GM23338 (cell line): ENCODE measurements around the gene ZNF830. TPM values are rescaled to one million over a fixed set of nuclear protein-coding genes. Genes with fewer than 3 reads are reported as not detected.

ENCODE experiments used
- ATAC-seq: fragments of 200-7000 bp; cut with Tn5 transposase; 3 replicates; pipeline ENCODE4 v1.9.1; 2020
- DNase-seq: peaks from one replicate; pipeline ENCODE4 v3.0.0-alpha.2; 2015; ENCODE audit warnings: low spot score
- H2AFZ ChIP-seq: fragments of 200-600 bp; sonication (generic); 2 replicates; pipeline ENCODE4 v1.8.0; 2016; ENCODE audit warnings: antibody characterized with exemption, mild to moderate bottlenecking, moderate library complexity
- H3F3A ChIP-seq: fragments of 200-600 bp; sonication (generic); replicated peaks from 2 replicates; pipeline ENCODE4 v1.8.0; 2017; ENCODE audit warnings: antibody characterized with exemption, mixed run types, low read depth
- H3K27ac ChIP-seq: fragments of 200-600 bp; sonication (generic); 2 replicates; pipeline ENCODE4 v1.6.1; 2016; ENCODE audit warnings: low read depth
- H3K27me3 ChIP-seq: fragments of 200-600 bp; sonication (generic); 2 replicates; pipeline ENCODE4 v1.8.0; 2016; ENCODE audit warnings: mild to moderate bottlenecking, mixed run types, moderate library complexity; ENCODE audit not compliant: insufficient read depth
- H3K36me3 ChIP-seq: fragments of 200-600 bp; sonication (generic); 2 replicates; pipeline ENCODE4 v1.8.0; 2016; ENCODE audit warnings: mild to moderate bottlenecking; ENCODE audit not compliant: insufficient read depth
- H3K4me1 ChIP-seq: fragments of 200-600 bp; sonication (generic); 2 replicates; pipeline ENCODE4 v1.8.0; 2016; ENCODE audit warnings: mild to moderate bottlenecking, moderate library complexity; ENCODE audit not compliant: insufficient read depth
- H3K4me2 ChIP-seq: fragments of 200-600 bp; sonication (generic); 2 replicates; pipeline ENCODE4 v1.7.1; 2017; ENCODE audit warnings: mixed run types
- H3K4me3 ChIP-seq: fragments of 200-600 bp; sonication (generic); 2 replicates; pipeline ENCODE4 v1.6.1; 2016; ENCODE audit warnings: mixed run types
- H3K79me2 ChIP-seq: fragments of 200-600 bp; sonication (generic); replicated peaks from 2 replicates; pipeline ENCODE4 v1.8.0; 2017; ENCODE audit warnings: mild to moderate bottlenecking; ENCODE audit not compliant: insufficient read depth
- H3K9me2 ChIP-seq: fragments of 200-600 bp; sonication (generic); 2 replicates; pipeline ENCODE4 v1.8.0; 2017; ENCODE audit not compliant: insufficient read depth
- H4K20me1 ChIP-seq: fragments of 200-600 bp; sonication (generic); replicated peaks from 2 replicates; pipeline ENCODE4 v1.8.0; 2017; ENCODE audit warnings: mild to moderate bottlenecking; ENCODE audit not compliant: insufficient read depth
- H3K27ac Mint-ChIP-seq: 2 replicates; pipeline ENCODE4 v1.8.0; 2020; ENCODE audit warnings: inconsistent platforms, mild to moderate bottlenecking, moderate library complexity, mixed read lengths
- H3K27me3 Mint-ChIP-seq: 3 replicates; pipeline ENCODE4 v1.8.0; 2022; ENCODE audit warnings: low read depth, mild to moderate bottlenecking, moderate library complexity, mixed read lengths, inconsistent platforms; ENCODE audit not compliant: insufficient read depth, poor library complexity
- H3K36me3 Mint-ChIP-seq: 3 replicates; pipeline ENCODE4 v1.8.0; 2021; ENCODE audit warnings: low read depth, mild to moderate bottlenecking, inconsistent platforms, moderate library complexity, mixed read lengths
- H3K4me1 Mint-ChIP-seq: 3 replicates; pipeline ENCODE4 v1.8.0; 2020; ENCODE audit warnings: mild to moderate bottlenecking, inconsistent platforms, mixed read lengths
- H3K4me3 Mint-ChIP-seq: 3 replicates; pipeline ENCODE4 v1.8.0; 2021; ENCODE audit warnings: moderate library complexity, mild to moderate bottlenecking, inconsistent platforms, mixed read lengths
- H3K9me3 Mint-ChIP-seq: 3 replicates; pipeline ENCODE4 v1.8.0; 2020; ENCODE audit warnings: moderate library complexity, mild to moderate bottlenecking, inconsistent platforms, mixed read lengths
- CTCF ChIP-seq, 2 experiments: fragments of 200-600 bp in 1 of 2; sonication (generic) in 1 of 2; conservative IDR thresholded peaks; 2 replicates each; pipeline versions ENCODE4 v1.5.1 to v1.6.1; 2016 to 2017; ENCODE audit warnings: antibody characterized with exemption in 2 of 2, low read depth in 2 of 2, mild to moderate bottlenecking in 2 of 2, moderate library complexity in 1 of 2
- ETS1 ChIP-seq: IDR thresholded peaks from 2 replicates; pipeline ENCODE4 v1.6.1; 2016; ENCODE audit warnings: antibody characterized with exemption
- EZH2 ChIP-seq: fragments of 200-600 bp; sonication (generic); IDR thresholded peaks from one replicate; pipeline ENCODE4 v1.8.0; 2017; ENCODE audit warnings: antibody characterized with exemption, mild to moderate bottlenecking, low read depth; ENCODE audit not compliant: unreplicated experiment
- EZH2phosphoT487 ChIP-seq: fragments of 200-600 bp; sonication (generic); IDR thresholded peaks from one replicate; pipeline ENCODE4 v1.8.1; 2018; ENCODE audit warnings: antibody characterized with exemption; ENCODE audit not compliant: unreplicated experiment
- POLR2AphosphoS5 ChIP-seq: IDR thresholded peaks from 2 replicates; pipeline ENCODE4 v1.6.1; 2016; ENCODE audit warnings: antibody characterized with exemption, low read depth
- STAT1 ChIP-seq: IDR thresholded peaks from one replicate; pipeline ENCODE4 v1.6.1; 2016; ENCODE audit warnings: antibody characterized with exemption; ENCODE audit not compliant: unreplicated experiment
- ZNF331 ChIP-seq: fragments of 250-450 bp; sonication (Bioruptor Pico); IDR thresholded peaks from 2 replicates; pipeline ENCODE4 v1.5.0; 2020; ENCODE audit warnings: low read depth, mild to moderate bottlenecking, moderate library complexity
- polyA plus RNA-seq: library from polyadenylated mRNA; unstranded; fragments of >200 nt; fragmentation: Nextera tagmentation; extraction: Ambion mirVana; gene quantifications from 2 replicates; pipeline ENCODE4 v1.2.1, GENCODE V29; 2016
- total RNA-seq: library from RNA; depleted of rRNA; stranded (reverse); fragments of >200 nt; shearing (Covaris generic); gene quantifications from 2 replicates; pipeline ENCODE4 v1.2.3, GENCODE V29; 2014

Gene ZNF830
- total and polyA plus RNA-seq, 2 experiments from 2014 or later, result 12.8 to 22.3 TPM

- H4K20me1 ChIP-seq, result peaks cover 3% of the 10 kb centered on the region
- H3K27ac ChIP-seq, result no peak overlapping the region
- H3K9me3 Mint-ChIP-seq, result no peaks in the 10 kb centered on the region
- no peaks in the 10 kb centered on the region for H3K27me3 ChIP-seq
- no peaks in the 10 kb centered on the region for H3F3A ChIP-seq
- ATAC-seq (no peak), DNase-seq (no peak)
- H3K36me3 Mint-ChIP-seq, result peaks cover 93% of the 10 kb centered on the region
- H3K27ac Mint-ChIP-seq, result no peak overlapping the region
- no peak overlapping the region for H3K4me3 Mint-ChIP-seq
- no peaks in the 10 kb centered on the region for H3K4me1 ChIP-seq
- no peaks in the 10 kb centered on the region for H3K4me1 Mint-ChIP-seq
- H3K4me3 ChIP-seq, result no peak overlapping the region
- H2AFZ ChIP-seq, result no peak overlapping the region
- TF ChIP-seq CTCF (conservative IDR thresholded peaks at IDR 0.05; ENCODE audit: low read depth in 2 of 2) (no peak), EZH2phosphoT487 (no peak), ETS1 (no peak), STAT1 (no peak), POLR2AphosphoS5 (no peak)
- H3K9me2 ChIP-seq, result no peaks in the 10 kb centered on the region
- H3K27me3 Mint-ChIP-seq, result peaks cover 3% of the 10 kb centered on the region
- no peak overlapping the region for H3K4me2 ChIP-seq
- peaks cover 76% of the 10 kb centered on the region for H3K36me3 ChIP-seq
- no peaks in the 10 kb centered on the region for H3K79me2 ChIP-seq
Observed at GRCh38 chr17:34996422-34997285, 35.3 kb downstream of the ZNF830 start.

GRCh38 chr17:34997355-34997862 lies 36.1 kb downstream of the ZNF830 start:
- Histone ChIP-seq H3K27me3 (no peaks in the 10 kb centered on the region), H3K36me3 (peaks cover 70% of the 10 kb centered on the region), H3K27ac (no peak overlapping the region), H2AFZ (no peak overlapping the region), H3K79me2 (no peaks in the 10 kb centered on the region), H3K4me3 (no peak overlapping the region), H3K4me2 (no peak overlapping the region), H3K4me1 (no peaks in the 10 kb centered on the region), H4K20me1 (peaks cover 3% of the 10 kb centered on the region), H3K9me2 (no peaks in the 10 kb centered on the region), H3F3A (no peaks in the 10 kb centered on the region)
- Mint-ChIP-seq H3K9me3 (no peaks in the 10 kb centered on the region), H3K27ac (no peak overlapping the region), H3K27me3 (peaks cover 3% of the 10 kb centered on the region), H3K4me1 (no peaks in the 10 kb centered on the region), H3K36me3 (peaks cover 93% of the 10 kb centered on the region), H3K4me3 (no peak overlapping the region)
- DNase-seq (no peak), ATAC-seq (no peak)
- no peak for TF ChIP-seq EZH2
- no peak for TF ChIP-seq ZNF331 (CRISPR knock-in tag)
- TF ChIP-seq ETS1, result no peak
- TF ChIP-seq CTCF (conservative IDR thresholded peaks at IDR 0.05; ENCODE audit: low read depth in 2 of 2), result no peak
